HG02678 (cell line): ENCODE data around the gene PRPF40B.
A peak's percentile ranks its signal among the peaks of the same experiment; 100 is the strongest.

ENCODE experiments used
- ATAC-seq: cut with Tn5 transposase; IDR thresholded peaks from one replicate; pipeline ENCODE4 v1.9.1; 2021; ENCODE audit warnings: mild to moderate bottlenecking, moderate library complexity; ENCODE audit not compliant: unreplicated experiment

PRPF40B gene

GRCh38 chr12:49655595-49656236 is 32.4 kb downstream of the PRPF40B start:
- no peak for ATAC-seq

DNA sequence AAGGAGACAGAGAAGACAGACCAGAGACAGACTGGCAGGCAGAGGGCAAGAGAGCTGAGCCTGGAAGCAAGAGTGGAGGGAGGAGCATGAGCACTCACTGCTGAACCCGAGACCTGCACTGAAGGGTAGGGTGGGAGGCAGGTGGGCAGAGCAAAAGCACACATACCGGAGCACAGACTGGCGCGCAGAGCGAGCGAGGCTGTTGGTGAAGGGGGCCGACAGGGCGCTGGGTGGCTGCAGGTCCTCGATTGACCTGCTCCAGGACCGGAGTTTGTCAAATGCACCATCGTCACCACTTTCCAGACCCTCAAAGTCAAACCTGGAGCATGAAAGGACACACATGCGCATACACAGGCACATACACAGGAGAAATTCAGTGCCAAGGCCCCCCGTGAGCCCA is 34.9 kb downstream of the PRPF40B start:
- no peak for ATAC-seq

- ATAC-seq = no peak
Measured at GRCh38 chr12:49659753-49660152, 36.4 kb downstream of the PRPF40B start.

- ATAC-seq = peak; percentile 32
Measured at GRCh38 chr12:49661191-49661590, 37.8 kb downstream of the PRPF40B start.

GRCh38 chr12:49661746-49662145 is 38.4 kb downstream of the PRPF40B start:
- ATAC-seq = no peak

DNA sequence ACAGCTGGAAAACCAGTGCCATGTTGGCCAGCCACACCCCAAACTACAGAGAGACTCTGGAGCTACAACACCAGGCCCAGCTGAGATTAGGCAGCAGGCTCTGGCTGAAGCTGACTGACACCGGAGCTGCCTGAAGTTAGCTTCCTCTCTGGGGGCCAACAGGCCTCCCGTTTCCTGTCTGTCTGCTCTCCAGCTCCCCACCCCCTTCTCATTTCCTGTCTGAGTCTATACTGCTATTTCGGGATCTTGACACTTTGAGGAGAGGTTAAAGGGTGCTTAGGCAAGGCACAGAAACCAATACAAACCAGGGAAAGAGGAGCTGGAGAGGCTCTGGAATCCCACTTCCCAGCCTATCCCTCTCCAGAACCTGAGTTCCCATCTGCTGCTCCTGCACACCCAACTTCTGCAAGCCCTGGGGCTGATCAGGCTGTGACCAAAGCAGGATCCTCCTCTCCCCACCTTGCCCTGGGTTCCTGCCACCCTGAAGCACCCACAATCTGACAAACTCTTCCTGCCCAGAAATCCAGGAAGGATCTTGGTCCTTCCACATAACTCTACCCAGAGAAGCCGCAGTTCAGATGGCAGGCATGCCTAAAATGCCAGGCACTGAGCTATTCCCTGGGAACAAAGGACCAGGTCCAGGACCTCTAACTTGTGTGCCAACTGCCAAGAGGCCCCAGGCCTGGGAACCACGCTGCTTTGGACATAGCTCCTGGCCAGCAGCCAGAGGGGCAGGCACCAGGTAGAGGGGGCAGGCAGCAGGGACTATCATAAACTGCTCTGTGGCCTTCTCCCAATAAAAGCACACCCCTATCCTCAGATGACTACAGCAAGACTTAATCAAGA is 39.9 kb downstream of the PRPF40B start:
- peak; percentile 78 for ATAC-seq

DNA sequence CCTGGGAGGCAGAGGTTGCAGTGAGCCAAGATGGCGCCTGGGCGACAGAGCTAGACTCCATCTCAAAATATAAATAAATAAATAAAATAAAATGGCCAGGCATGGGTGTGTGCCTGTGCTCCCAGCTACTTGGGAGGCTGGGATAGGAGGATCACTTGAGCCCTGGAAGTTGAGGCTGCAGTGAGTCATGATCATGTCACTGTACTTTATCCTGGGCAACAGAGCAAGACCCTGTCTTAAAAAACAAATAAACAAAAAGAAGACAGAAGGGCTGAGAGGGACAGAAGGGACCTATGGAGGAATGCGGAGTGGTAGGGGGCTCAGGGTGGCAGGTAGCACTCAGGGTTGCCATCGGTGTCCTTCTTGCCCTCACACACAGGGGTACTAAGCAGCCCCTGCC is 40.8 kb downstream of the PRPF40B start:
- no peak for ATAC-seq

DNA sequence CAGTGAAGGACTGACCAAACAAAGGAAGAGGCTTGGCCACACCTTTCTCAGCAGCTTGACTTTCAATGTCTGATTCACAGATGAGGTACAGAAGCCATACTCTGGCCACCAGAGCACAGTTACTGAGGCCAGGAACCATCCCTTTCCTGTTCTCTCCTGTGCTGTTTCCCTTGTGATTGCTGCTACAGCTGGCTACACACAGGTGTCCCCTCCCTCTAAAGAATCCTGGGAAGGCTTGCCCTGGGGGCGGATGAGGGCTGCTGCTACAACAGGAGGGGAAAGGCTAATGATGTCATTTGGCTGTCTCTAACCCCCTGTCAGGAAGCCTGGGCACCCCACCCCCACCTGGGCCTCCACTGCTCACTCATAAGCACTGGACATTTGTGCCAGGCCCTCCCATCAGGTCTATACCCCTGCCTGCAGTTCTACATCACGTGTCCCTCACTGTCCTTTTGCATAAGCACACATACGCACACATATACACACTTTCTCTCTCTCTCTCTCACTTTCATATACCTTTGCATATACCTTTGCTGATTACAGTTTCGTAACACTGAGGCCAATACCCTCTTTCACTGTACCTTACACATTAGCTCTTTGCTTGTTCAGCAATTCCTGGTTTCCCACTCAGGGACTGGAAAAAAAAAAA is 41.4 kb downstream of the PRPF40B start:
- peak; percentile 57 for ATAC-seq

GRCh38 chr12:49665384-49665783 is 42.0 kb downstream of the PRPF40B start:
- ATAC-seq = no peak

- no peak for ATAC-seq
Measured at GRCh38 chr12:49666176-49666575, 42.8 kb downstream of the PRPF40B start.

DNA sequence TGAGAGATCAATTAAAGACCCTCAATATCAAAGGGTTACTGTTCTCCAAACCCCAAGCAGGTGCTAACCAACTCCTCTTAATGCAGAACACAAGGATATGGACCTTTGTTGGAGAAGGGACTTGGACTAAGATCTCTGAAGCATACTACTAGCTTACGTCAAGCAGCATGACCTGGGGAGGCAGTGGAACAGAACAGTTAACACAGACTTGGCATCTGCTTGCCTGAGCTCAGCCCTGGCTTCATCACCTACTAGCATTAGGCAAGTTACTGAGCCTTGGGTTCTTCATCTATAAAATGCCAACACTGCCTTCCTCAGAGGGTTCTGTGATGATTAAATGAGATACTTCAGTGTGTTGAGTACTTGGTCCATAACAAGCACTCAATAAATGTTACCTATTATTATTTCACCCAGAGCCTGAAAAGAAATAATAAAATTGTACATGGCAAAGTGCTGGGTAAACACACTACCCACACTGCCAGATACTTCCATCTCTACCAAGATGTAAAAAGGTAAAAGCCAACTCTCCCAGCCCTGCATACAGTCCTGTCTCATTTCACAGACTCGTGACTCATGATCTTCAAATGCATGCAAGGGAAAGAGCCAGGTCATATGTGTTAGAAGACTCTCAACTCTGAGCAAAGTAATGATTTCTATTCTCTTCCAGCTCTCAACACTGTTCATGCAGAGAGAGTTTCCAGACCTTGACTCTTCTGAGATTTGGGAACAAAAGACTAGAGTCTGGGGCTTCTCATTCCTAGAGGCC is 44.1 kb downstream of the PRPF40B start:
- no peak for ATAC-seq

DNA sequence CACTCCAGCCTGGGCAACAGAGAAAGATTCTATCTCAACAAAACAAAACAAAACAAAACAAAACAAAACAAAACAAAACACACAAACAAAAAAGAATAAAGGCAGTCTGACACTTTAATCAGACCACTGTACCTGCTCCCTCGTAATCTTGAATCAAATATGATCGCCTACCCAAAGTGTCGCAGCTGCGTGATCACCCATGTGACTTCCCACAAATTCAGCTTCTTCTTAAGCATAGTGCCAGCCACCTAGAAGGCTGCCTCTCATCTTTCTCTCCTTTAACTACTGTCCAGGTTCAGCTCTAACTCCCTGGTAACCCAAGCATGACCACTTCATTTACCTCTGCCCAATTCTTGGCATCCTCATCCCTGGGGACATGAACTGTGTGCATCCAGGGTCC is 46.4 kb downstream of the PRPF40B start:
- ATAC-seq = no peak

- no peak for ATAC-seq
Measured at GRCh38 chr12:49671031-49671765, 47.8 kb downstream of the PRPF40B start.

GRCh38 chr12:49672301-49673217 is 49.2 kb downstream of the PRPF40B start:
- no peak for ATAC-seq

- ATAC-seq = no peak
Measured at GRCh38 chr12:49673446-49674317, 50.3 kb downstream of the PRPF40B start.

- ATAC-seq = no peak
Measured at GRCh38 chr12:49674318-49674981, 51.1 kb downstream of the PRPF40B start.

- no peak for ATAC-seq
Measured at GRCh38 chr12:49675137-49675536, 51.8 kb downstream of the PRPF40B start.

DNA sequence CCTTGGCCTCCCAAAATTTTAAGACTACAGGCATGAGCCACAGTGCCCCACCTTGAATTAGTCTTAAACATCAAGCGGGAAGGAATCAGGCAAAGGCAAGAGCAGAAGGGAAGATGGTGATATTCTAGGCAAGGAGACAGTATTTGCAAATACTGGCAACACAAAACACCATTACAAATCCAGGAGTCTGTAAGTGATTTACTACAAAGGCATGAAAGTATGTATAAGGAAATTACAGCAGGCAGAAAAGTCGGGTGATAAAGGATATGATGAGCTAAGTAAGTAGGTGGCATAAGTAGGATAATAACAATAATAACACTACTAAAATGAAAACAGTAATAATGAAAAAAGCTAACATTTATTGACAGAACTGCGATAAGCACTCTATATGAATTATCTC is 55.4 kb downstream of the PRPF40B start:
- no peak for ATAC-seq
